DOHH2 (cell line): Measurements from ENCODE around the gene RPN2.

ENCODE experiments used
- H3F3A ChIP-seq: fragments of 200-600 bp; sonication (generic), shearing (Covaris generic); 2 replicates; pipeline ENCODE4 v1.6.0; 2016; ENCODE audit warnings: antibody characterized with exemption, mild to moderate bottlenecking; ENCODE audit not compliant: control insufficient read depth, insufficient read depth
- H3K27ac ChIP-seq: fragments of 200-600 bp; sonication (generic); 2 replicates; pipeline ENCODE4 v1.5.1; 2014; ENCODE audit warnings: low read depth, mild to moderate bottlenecking, low read length, moderate library complexity
- H3K27me3 ChIP-seq: fragments of 200-600 bp; sonication (generic); 2 replicates; pipeline ENCODE4 v1.6.1; 2014; ENCODE audit warnings: mild to moderate bottlenecking, low read length, mixed read lengths; ENCODE audit not compliant: control insufficient read depth
- H3K36me3 ChIP-seq: fragments of 200-600 bp; sonication (generic); 2 replicates; pipeline ENCODE4 v1.6.1; 2014; ENCODE audit warnings: mild to moderate bottlenecking, low read length, moderate library complexity, mixed read lengths; ENCODE audit not compliant: control insufficient read depth
- H3K4me1 ChIP-seq: fragments of 200-600 bp; sonication (generic); 2 replicates; pipeline ENCODE4 v1.6.1; 2014; ENCODE audit warnings: mild to moderate bottlenecking, low read length, mixed read lengths; ENCODE audit not compliant: control insufficient read depth
- H3K4me2 ChIP-seq: fragments of 200-600 bp; sonication (generic); 2 replicates; pipeline ENCODE4 v1.6.0; 2014; ENCODE audit warnings: mild to moderate bottlenecking, low read length, moderate library complexity
- H3K4me3 ChIP-seq: fragments of 200-600 bp; sonication (generic); 2 replicates; pipeline ENCODE4 v1.5.1; 2014; ENCODE audit warnings: mild to moderate bottlenecking, low read length, mixed read lengths
- H3K79me2 ChIP-seq: fragments of 200-600 bp; sonication (generic); 2 replicates; pipeline ENCODE4 v1.6.1; 2014; ENCODE audit warnings: mild to moderate bottlenecking, low read length, mixed read lengths; ENCODE audit not compliant: control insufficient read depth
- H3K9me2 ChIP-seq: fragments of 200-600 bp; sonication (generic); replicated peaks from 2 replicates; pipeline ENCODE4 v1.6.1; 2014; ENCODE audit warnings: mild to moderate bottlenecking, low read length, mixed read lengths; ENCODE audit not compliant: control insufficient read depth
- H3K9me3 ChIP-seq: fragments of 200-600 bp; sonication (generic); 2 replicates; pipeline ENCODE4 v1.6.1; 2014; ENCODE audit warnings: antibody characterized with exemption, low read length, mixed read lengths; ENCODE audit not compliant: control insufficient read depth, insufficient read depth
- H4K20me1 ChIP-seq: fragments of 200-600 bp; sonication (generic); 2 replicates; pipeline ENCODE4 v1.6.0; 2014; ENCODE audit warnings: low read depth, mild to moderate bottlenecking, antibody characterized with exemption, low read length, moderate library complexity; ENCODE audit not compliant: control insufficient read depth, insufficient read depth
- CTCF ChIP-seq: fragments of 200-600 bp; sonication (generic); IDR thresholded peaks from one replicate; pipeline ENCODE4 v1.5.1; 2014; ENCODE audit warnings: antibody characterized with exemption, mild to moderate bottlenecking, low read depth, low read length; ENCODE audit not compliant: poor library complexity, severe bottlenecking
- EZH2phosphoT487 ChIP-seq: fragments of 200-600 bp; sonication (generic); IDR thresholded peaks from 2 replicates; pipeline ENCODE4 v1.6.1; 2017; ENCODE audit warnings: borderline replicate concordance, mild to moderate bottlenecking, antibody characterized with exemption, low read length, moderate library complexity, mixed read lengths

Gene RPN2

GRCh38 chr20:37219751-37220668, 40.9 kb downstream of the RPN2 start:
- H3K79me2 ChIP-seq = peaks cover 3% of the 10 kb centered on the region; the same call in 1 of the 2 replicates
- H3K4me2 ChIP-seq = no peak overlapping the region
- no peaks in the 10 kb centered on the region for H3K9me2 ChIP-seq
- TF ChIP-seq CTCF = no peak
- TF ChIP-seq EZH2phosphoT487 = no peak
- no peaks in the 10 kb centered on the region for H4K20me1 ChIP-seq
- H3K27me3 ChIP-seq = no peaks in the 10 kb centered on the region
- no peak overlapping the region for H3K27ac ChIP-seq
- H3F3A ChIP-seq = no peaks in the 10 kb centered on the region
- no peak overlapping the region for H3K4me3 ChIP-seq
- H3K36me3 ChIP-seq = peaks cover 87% of the 10 kb centered on the region
- no peaks in the 10 kb centered on the region for H3K9me3 ChIP-seq
- H3K4me1 ChIP-seq = no peaks in the 10 kb centered on the region

- H3K9me2 ChIP-seq = no peaks in the 10 kb centered on the region
These were observed 41.6 kb downstream of the RPN2 start for GRCh38 chr20:37220731-37221130.

DNA sequence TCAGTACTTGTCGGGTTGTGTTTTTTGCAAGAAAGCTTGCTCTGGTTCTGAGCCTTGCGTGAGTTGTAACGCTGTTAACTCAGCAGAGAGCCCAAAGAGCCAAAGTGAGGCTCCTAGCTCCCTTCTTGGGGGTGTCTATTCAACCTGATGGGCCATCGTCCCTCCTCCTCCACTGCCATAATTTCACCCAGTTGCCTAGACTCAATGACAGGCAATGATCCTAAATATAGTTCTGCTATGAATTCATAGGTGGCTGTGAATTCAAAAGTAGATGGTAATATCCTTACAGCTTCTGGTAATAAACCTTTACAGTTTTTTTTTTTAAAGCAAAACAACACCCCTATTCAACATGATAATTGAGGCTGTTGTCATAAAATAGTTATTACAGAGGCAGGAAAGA, 43.0 kb downstream of the RPN2 start:
- no peaks in the 10 kb centered on the region for H3K27me3 ChIP-seq
- H3K4me2 ChIP-seq = no peak overlapping the region
- H3K4me1 ChIP-seq = no peaks in the 10 kb centered on the region
- TF ChIP-seq EZH2phosphoT487 = no peak
- TF ChIP-seq CTCF = no peak
- no peaks in the 10 kb centered on the region for H3K9me3 ChIP-seq
- H3K36me3 ChIP-seq = peaks cover 93% of the 10 kb centered on the region
- H3K27ac ChIP-seq = no peak overlapping the region
- H3F3A ChIP-seq = no peaks in the 10 kb centered on the region
- peaks cover 3% of the 10 kb centered on the region; the same call in 1 of the 2 replicates for H3K79me2 ChIP-seq
- no peak overlapping the region for H3K4me3 ChIP-seq
- H3K9me2 ChIP-seq = no peaks in the 10 kb centered on the region
- no peaks in the 10 kb centered on the region for H4K20me1 ChIP-seq

More at GRCh38 chr20:37220731-37221130, 41.6 kb downstream of the RPN2 start:
- H3K9me3 ChIP-seq = no peaks in the 10 kb centered on the region
- H3K4me2 ChIP-seq = no peak overlapping the region
- H3F3A ChIP-seq = no peaks in the 10 kb centered on the region
- H3K27ac ChIP-seq = no peak overlapping the region
- H4K20me1 ChIP-seq = no peaks in the 10 kb centered on the region
- no peak overlapping the region for H3K4me3 ChIP-seq
- H3K36me3 ChIP-seq = peaks cover 87% of the 10 kb centered on the region
- H3K4me1 ChIP-seq = no peaks in the 10 kb centered on the region
- TF ChIP-seq EZH2phosphoT487 (no peak), CTCF (no peak)
- no peaks in the 10 kb centered on the region for H3K27me3 ChIP-seq
- peaks cover 3% of the 10 kb centered on the region; the same call in 1 of the 2 replicates for H3K79me2 ChIP-seq
